Jurkat, Clone E6-1 (cell line): Measurements from ENCODE around the gene PIGZ. TPM values are rescaled to one million over a fixed set of nuclear protein-coding genes. Genes with fewer than 3 reads are reported as not detected.
A peak's percentile ranks its signal among the peaks of the same experiment; 100 is the strongest.

ENCODE experiments used
- DNase-seq: peaks from one replicate; pipeline ENCODE4 v3.0.0-alpha.2; 2011; ENCODE audit warnings: low read depth, low spot score
- H3K4me3 ChIP-seq: 2 replicates; pipeline ENCODE4 v1.5.1; 2011; ENCODE audit warnings: mild to moderate bottlenecking, low read length, control low read depth, moderate library complexity
- polyA plus RNA-seq: library from polyadenylated mRNA; unstranded; fragments of >200 nt; gene quantifications from one replicate; pipeline ENCODE4 v1.2.1, GENCODE V29; 2012; ENCODE audit warnings: missing spikeins; ENCODE audit not compliant: insufficient read length, insufficient read depth

The PIGZ gene
- 3.6 TPM for polyA plus RNA-seq

GRCh38 chr3:196968233-196969133, at the start of gene PIGZ:
TSS of gene PIGZ (minus strand) at chr3:196968833. CDS start at chr3:196952031, 16,802 bp downstream.
- peak within 1 kb of the TSS; percentile 59 for H3K4me3 ChIP-seq
- no peak for DNase-seq

- DNase-seq: no peak
- no peak overlapping the region for H3K4me3 ChIP-seq
These were observed 48.4 kb upstream of the PIGZ start for GRCh38 chr3:197017003-197017402.

GRCh38 chr3:197015790-197016736, 47.4 kb upstream of the PIGZ start:
- DNase-seq: no peak
- no peak overlapping the region for H3K4me3 ChIP-seq

- no peak for DNase-seq
These were observed 46.4 kb upstream of the PIGZ start for GRCh38 chr3:197014942-197015575.

GRCh38 chr3:197014024-197014423, 45.4 kb upstream of the PIGZ start:
- H3K4me3 ChIP-seq: no peak overlapping the region

More at GRCh38 chr3:197014942-197015575, 46.4 kb upstream of the PIGZ start:
- no peak overlapping the region for H3K4me3 ChIP-seq

GRCh38 chr3:197012540-197012883, 43.9 kb upstream of the PIGZ start:
- H3K4me3 ChIP-seq: no peak overlapping the region
- DNase-seq: no peak

More at GRCh38 chr3:197014024-197014423, 45.4 kb upstream of the PIGZ start:
- no peak for DNase-seq

- no peak for DNase-seq
- H3K4me3 ChIP-seq: no peak overlapping the region
These were observed 43.3 kb upstream of the PIGZ start for GRCh38 chr3:197011780-197012539.

- H3K4me3 ChIP-seq: no peak overlapping the region
- no peak for DNase-seq
These were observed 42.1 kb upstream of the PIGZ start for GRCh38 chr3:197010556-197011351.

GRCh38 chr3:197009532-197010019, 40.9 kb upstream of the PIGZ start:
- no peak for DNase-seq
- H3K4me3 ChIP-seq: no peak overlapping the region

GRCh38 chr3:197008436-197009209, 40.0 kb upstream of the PIGZ start:
- no peak for DNase-seq
- no peak overlapping the region for H3K4me3 ChIP-seq

- H3K4me3 ChIP-seq: no peak overlapping the region
- DNase-seq: no peak
These were observed 39.3 kb upstream of the PIGZ start for GRCh38 chr3:197007953-197008352.

- no peak for DNase-seq
- no peak overlapping the region for H3K4me3 ChIP-seq
These were observed 38.8 kb upstream of the PIGZ start for GRCh38 chr3:197007296-197007940.

GRCh38 chr3:197006860-197007259, 38.2 kb upstream of the PIGZ start:
- DNase-seq: no peak
- H3K4me3 ChIP-seq: no peak overlapping the region

GRCh38 chr3:197006446-197006845, 37.8 kb upstream of the PIGZ start:
- no peak overlapping the region for H3K4me3 ChIP-seq
- DNase-seq: no peak

GRCh38 chr3:197003461-197004385, 35.1 kb upstream of the PIGZ start:
- no peak for DNase-seq
- H3K4me3 ChIP-seq: peak overlapping the region; percentile 68
